Esophagus muscularis mucosa (tissue), 3 donors: ENCODE measurements around the gene PDK4.

Source experiments
- CTCF ChIP-seq, 3 experiments: fragments of 200-600 bp in 2 of 3; fragments of 450-650 bp in 1 of 3; sonication (generic) in 2 of 3; IDR thresholded peaks; one replicate each; pipeline ENCODE4 v1.5.1; 2017 to 2019; ENCODE audit warnings: antibody characterized with exemption in 3 of 3, mild to moderate bottlenecking in 2 of 3, moderate library complexity in 1 of 3
- POLR2A ChIP-seq: fragments of 450-650 bp; IDR thresholded peaks from one replicate; pipeline ENCODE4 v1.6.1; 2017; ENCODE audit warnings: antibody characterized with exemption, moderate library complexity, mild to moderate bottlenecking, low read depth
- POLR2AphosphoS5 ChIP-seq, 2 donors: sonication (generic); formaldehyde crosslinking; IDR thresholded peaks; one replicate each; pipeline ENCODE4 v1.6.1; 2017; ENCODE audit warnings: antibody characterized with exemption in 2 of 2

- TF ChIP-seq POLR2AphosphoS5 (IDR thresholded peaks at IDR 0.05) (no peak), CTCF (IDR thresholded peaks at IDR 0.05) (no peak), POLR2A (no peak)
Observed at GRCh38 chr7:95622859-95623258, 26.5 kb upstream of the PDK4 start.
